ENCODE data around the gene ST6GALNAC4. TPM values are rescaled to one million over a fixed set of nuclear protein-coding genes. Genes with fewer than 3 reads are reported as not detected.

ST6GALNAC4 gene
- polyA plus RNA-seq, 1 donor (not counting 4 experiments of a cell fraction or from before 2014, with no cell fraction given), result 5.8 TPM

DNA sequence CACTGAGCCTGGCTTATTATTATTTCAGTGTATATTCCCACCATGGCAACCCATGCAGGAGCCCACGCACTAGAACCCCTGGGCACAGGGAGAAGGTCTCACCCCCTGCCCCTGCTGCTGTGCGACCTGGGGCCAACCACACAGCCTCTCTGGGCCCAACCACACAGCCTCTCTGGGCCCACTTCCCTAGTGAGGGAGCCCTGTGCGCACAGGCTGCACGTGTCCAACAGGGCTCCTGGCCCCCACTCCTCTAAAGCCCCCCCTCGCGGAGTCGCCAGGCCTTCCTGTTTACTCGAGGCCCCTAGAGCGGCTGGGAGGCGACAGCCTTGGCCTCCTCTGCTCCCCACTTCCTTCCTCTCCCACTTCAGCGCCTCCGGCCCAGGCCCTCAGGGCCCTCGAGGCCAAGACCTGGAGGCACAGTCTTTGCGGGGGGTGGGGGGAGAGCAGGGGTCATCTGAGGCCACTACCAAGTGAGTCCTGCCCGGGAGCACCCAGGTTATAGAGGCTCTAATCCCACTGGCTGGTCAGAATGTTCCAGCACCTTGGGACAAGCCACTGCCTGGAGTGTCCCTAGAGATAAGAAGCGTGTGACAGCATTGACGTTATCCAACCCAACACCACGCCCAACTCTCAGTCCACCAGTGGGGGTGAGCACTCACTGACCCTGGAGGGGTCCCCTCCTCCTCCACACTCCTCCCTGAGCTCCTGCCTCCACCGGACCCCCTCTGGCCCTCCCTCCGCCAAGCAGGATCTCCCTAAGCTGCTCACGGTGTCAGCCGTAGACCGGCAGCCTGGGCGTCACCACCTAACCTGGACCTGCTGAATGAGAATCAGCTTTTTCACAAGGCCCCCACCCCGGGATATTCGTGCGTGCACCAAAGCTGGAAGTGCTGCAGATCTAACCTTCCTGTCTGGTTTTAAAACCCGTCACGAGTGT, 54.5 kb downstream of the ST6GALNAC4 start:
- no peaks in the 10 kb centered on the region for H4K20me1 ChIP-seq (ENCODE audit: control insufficient read depth, extremely low read depth, insufficient read depth, low read length)
- no peaks in the 10 kb centered on the region for H3K9me3 ChIP-seq (ENCODE audit: control insufficient read depth, low read depth, low read length)
- dilution Hi-C loops (cut with MboI; ENCODE audit: extremely low pct_ligation_motif_present, low sequenced_read_pairs), result no loop called here
- FAIRE-seq (no peak), DNase-seq (ENCODE audit: low read depth, low spot score) (no peak)
- H2AFZ ChIP-seq (ENCODE audit: control insufficient read depth, low read length), result no peak overlapping the region
- H3K4me3 ChIP-seq (ENCODE audit: control insufficient read depth in 2 of 3, extremely low read depth in 1 of 3, insufficient read depth in 2 of 3, low read depth in 1 of 3, low read length in 3 of 3), result no peak overlapping the region
- H3K79me2 ChIP-seq (ENCODE audit: control insufficient read depth, insufficient read depth, low read length), result no peaks in the 10 kb centered on the region
- no peak overlapping the region for H3K4me2 ChIP-seq (ENCODE audit: control insufficient read depth, extremely low read depth, insufficient read depth, low read depth, low read length)
- no peaks in the 10 kb centered on the region for H3K36me3 ChIP-seq (ENCODE audit: control insufficient read depth in 2 of 2, extremely low read depth in 1 of 2, insufficient read depth in 2 of 2, low read length in 2 of 2)
- H3K9ac ChIP-seq (ENCODE audit: control insufficient read depth, extremely low read depth, insufficient read depth, low read length), result no peak overlapping the region
- H3K27ac ChIP-seq (ENCODE audit: control insufficient read depth, insufficient read depth, low read length), result no peak overlapping the region
- no peaks in the 10 kb centered on the region for H3K4me1 ChIP-seq (ENCODE audit: control insufficient read depth, extremely low read depth, insufficient read depth, low read length)
- H3K9me1 ChIP-seq (ENCODE audit: control insufficient read depth, extremely low read depth, insufficient read depth, low read length), result no peaks in the 10 kb centered on the region
- H3K27me3 ChIP-seq (ENCODE audit: control insufficient read depth, extremely low read depth, insufficient read depth, low read length), result peaks cover 4% of the 10 kb centered on the region
- TF ChIP-seq EZH2 (IDR thresholded peaks at IDR 0.05; ENCODE audit: low read length) (no peak), CTCF (optimal IDR thresholded peaks at IDR 0.05 in 1 of 3, IDR thresholded peaks at IDR 0.05 in 1 of 3, conservative IDR thresholded peaks at IDR 0.05 in 1 of 3; ENCODE audit: extremely low read depth in 1 of 3, insufficient read depth in 2 of 3, low read length in 3 of 3) (no peak)

DNA sequence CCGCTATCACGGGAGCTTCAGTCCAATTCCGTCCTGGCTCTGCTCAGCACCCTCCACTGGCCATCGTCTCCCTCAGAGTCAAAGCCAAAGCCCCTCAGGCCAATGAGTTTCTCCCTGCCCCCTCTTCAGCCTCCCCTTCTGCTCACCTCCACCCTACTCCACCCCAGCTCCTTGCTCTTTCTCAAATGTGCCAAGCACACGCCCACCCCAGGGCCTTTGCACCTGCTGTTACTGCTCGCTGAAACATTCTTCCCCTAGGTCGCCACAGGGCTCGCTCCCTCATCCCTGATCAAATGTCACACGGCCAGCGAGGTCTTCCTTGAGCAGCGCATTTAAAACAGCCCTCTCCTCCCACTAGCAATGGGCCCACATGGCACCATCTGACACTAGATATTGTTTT, 56.1 kb downstream of the ST6GALNAC4 start:
- Histone ChIP-seq H3K9me3 (ENCODE audit: control insufficient read depth, low read depth, low read length) (no peaks in the 10 kb centered on the region), H4K20me1 (ENCODE audit: control insufficient read depth, extremely low read depth, insufficient read depth, low read length) (no peaks in the 10 kb centered on the region), H3K9me1 (ENCODE audit: control insufficient read depth, extremely low read depth, insufficient read depth, low read length) (no peaks in the 10 kb centered on the region), H3K4me1 (ENCODE audit: control insufficient read depth, extremely low read depth, insufficient read depth, low read length) (no peaks in the 10 kb centered on the region), H2AFZ (ENCODE audit: control insufficient read depth, low read length) (no peak overlapping the region), H3K79me2 (ENCODE audit: control insufficient read depth, insufficient read depth, low read length) (no peaks in the 10 kb centered on the region), H3K4me2 (ENCODE audit: control insufficient read depth, extremely low read depth, insufficient read depth, low read depth, low read length) (no peak overlapping the region), H3K36me3 (ENCODE audit: control insufficient read depth in 2 of 2, extremely low read depth in 1 of 2, insufficient read depth in 2 of 2, low read length in 2 of 2) (no peaks in the 10 kb centered on the region), H3K27ac (ENCODE audit: control insufficient read depth, insufficient read depth, low read length) (no peak overlapping the region), H3K4me3 (ENCODE audit: control insufficient read depth in 2 of 3, extremely low read depth in 1 of 3, insufficient read depth in 2 of 3, low read depth in 1 of 3, low read length in 3 of 3) (no peak overlapping the region), H3K9ac (ENCODE audit: control insufficient read depth, extremely low read depth, insufficient read depth, low read length) (no peak overlapping the region), H3K27me3 (ENCODE audit: control insufficient read depth, extremely low read depth, insufficient read depth, low read length) (peaks cover 4% of the 10 kb centered on the region)
- TF ChIP-seq CTCF (optimal IDR thresholded peaks at IDR 0.05 in 1 of 3, IDR thresholded peaks at IDR 0.05 in 1 of 3, conservative IDR thresholded peaks at IDR 0.05 in 1 of 3; ENCODE audit: extremely low read depth in 1 of 3, insufficient read depth in 2 of 3, low read length in 3 of 3) (no peak), EZH2 (IDR thresholded peaks at IDR 0.05; ENCODE audit: low read length) (no peak)
- dilution Hi-C loops (cut with MboI; ENCODE audit: extremely low pct_ligation_motif_present, low sequenced_read_pairs), result no loop called here
- no peak for FAIRE-seq
- no peak for DNase-seq (ENCODE audit: low read depth, low spot score)
